Upper lobe of left lung (tissue), 6 donors: ENCODE measurements around the gene ZNF605. TPM values are rescaled to one million over a fixed set of nuclear protein-coding genes. Genes with fewer than 3 reads are reported as not detected.

Experiments used
- ATAC-seq, 2 donors: fragments of 200-7000 bp; cut with Tn5 transposase; one replicate each; pipeline ENCODE4 v1.9.1; 2022; ENCODE audit warnings: mild to moderate bottlenecking in 2 of 2, moderate library complexity in 2 of 2; ENCODE audit not compliant: low FRiP score in 2 of 2
- DNase-seq, 2 donors: peaks; one replicate each; pipeline ENCODE4 v3.0.0-alpha.2; 2019 to 2020
- H3K27ac ChIP-seq, 4 donors: fragments of 200-600 bp; sonication (generic); one replicate each; pipeline ENCODE4 v1.5.1; 2016 to 2019
- H3K27me3 ChIP-seq, 4 donors: fragments of 200-600 bp; sonication (generic); one replicate each; pipeline ENCODE4 v1.5.1; 2017 to 2019
- H3K36me3 ChIP-seq, 4 donors: fragments of 200-600 bp; sonication (generic); one replicate each; pipeline ENCODE4 v1.5.1; 2016 to 2019
- H3K4me1 ChIP-seq, 4 donors: fragments of 200-600 bp; sonication (generic); one replicate each; pipeline ENCODE4 v1.5.1; 2018 to 2019
- H3K4me3 ChIP-seq, 4 donors: fragments of 200-600 bp; sonication (generic); one replicate each; pipeline ENCODE4 v1.5.1; 2017 to 2019; ENCODE audit warnings: mild to moderate bottlenecking in 2 of 4, moderate library complexity in 1 of 4
- H3K9me3 ChIP-seq, 4 donors: fragments of 200-600 bp; sonication (generic); one replicate each; pipeline ENCODE4 v1.5.1; 2018 to 2019
- CTCF ChIP-seq, 6 experiments: fragments of 450-650 bp in 4 of 6; fragments of 200-600 bp in 2 of 6; sonication (generic) in 2 of 6; IDR thresholded peaks; one replicate each; pipeline ENCODE4 v1.5.1; 2016 to 2019; ENCODE audit warnings: antibody characterized with exemption in 6 of 6
- EP300 ChIP-seq, 4 donors: sonication (generic); formaldehyde crosslinking; IDR thresholded peaks; one replicate each; pipeline ENCODE4 v1.5.1; 2017; ENCODE audit warnings: antibody characterized with exemption in 4 of 4, control low read depth in 2 of 4
- POLR2A ChIP-seq, 4 donors: fragments of 450-650 bp; IDR thresholded peaks; one replicate each; pipeline ENCODE4 v1.5.1; 2016 to 2017; ENCODE audit warnings: antibody characterized with exemption in 4 of 4, mild to moderate bottlenecking in 2 of 4
- POLR2AphosphoS5 ChIP-seq, 2 donors: sonication (generic); formaldehyde crosslinking; IDR thresholded peaks; one replicate each; pipeline ENCODE4 v1.5.1; 2017; ENCODE audit warnings: antibody characterized with exemption in 2 of 2
- WGBS, 2 donors: methylation state at CpG; one replicate each; pipeline ENCODE4 v1.1.5; 2017 to 2018; 5-methylcytosine and 5-hydroxymethylcytosine counted together
- small RNA-seq, 4 donors: library from RNA; depleted of rRNA; stranded (forward); fragments of <200 nt; gene quantifications; one replicate each; pipeline ENCODE3, GENCODE V24; 2016
- total RNA-seq, 6 donors: library from RNA; depleted of rRNA in 4 of 6; stranded (reverse); fragments of >200 nt in 4 of 6; gene quantifications; one replicate each; pipeline versions ENCODE4 v1.1.0 to v1.2.1, GENCODE V29; 2016 to 2021
- donor health status: DM: no; HTN: no; CAD: no; lungs with moderate emphysema.
- donor health status: DM: no; HTN: yes; CAD: no; lungs with severe emphysema.

The ZNF605 gene
- total RNA-seq, 6 donors from 2014 or later: 6.5 to 24.1 (median 9.4) TPM

DNA sequence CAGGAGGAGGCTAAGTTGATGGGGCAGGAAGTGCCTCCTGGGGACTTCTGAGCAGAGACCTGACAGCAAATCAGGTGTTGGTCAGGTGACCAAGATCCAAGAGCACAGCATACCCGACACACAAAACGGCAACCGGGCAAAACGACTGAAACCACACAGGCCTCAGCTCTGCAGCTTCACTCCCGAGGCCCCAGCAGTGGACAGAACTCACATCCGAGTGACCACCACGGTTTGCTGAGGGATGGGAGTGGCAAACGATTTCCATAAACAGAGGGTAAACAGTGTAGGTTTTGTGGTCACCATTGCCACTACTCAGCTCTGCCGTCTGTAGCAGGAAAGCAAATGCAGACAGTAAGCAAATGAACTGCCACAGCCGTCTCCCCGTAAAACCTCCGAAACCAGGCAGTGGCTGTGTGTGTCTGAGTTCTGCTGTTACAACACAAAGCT, 83.1 kb downstream of the ZNF605 start:
- Histone ChIP-seq H3K4me1 (no peaks in the 10 kb centered on the region), H3K4me3 (no peak overlapping the region), H3K36me3 (peaks cover 32 to 97% (median 81%) of the 10 kb centered on the region in 4 donors), H3K27ac (no peak overlapping the region), H3K9me3 (no peaks in the 10 kb centered on the region), H3K27me3 (no peaks in the 10 kb centered on the region)
- 87 to 90% methylated on average over 10 to 12 of the region's 12 CpGs for WGBS, 2 donors
- DNase-seq: no peak
- TF ChIP-seq CTCF (IDR thresholded peaks at IDR 0.05) (no peak), POLR2A (IDR thresholded peaks at IDR 0.05) (no peak), EP300 (IDR thresholded peaks at IDR 0.05) (no peak), POLR2AphosphoS5 (IDR thresholded peaks at IDR 0.05) (no peak)
- no peak for ATAC-seq

DNA sequence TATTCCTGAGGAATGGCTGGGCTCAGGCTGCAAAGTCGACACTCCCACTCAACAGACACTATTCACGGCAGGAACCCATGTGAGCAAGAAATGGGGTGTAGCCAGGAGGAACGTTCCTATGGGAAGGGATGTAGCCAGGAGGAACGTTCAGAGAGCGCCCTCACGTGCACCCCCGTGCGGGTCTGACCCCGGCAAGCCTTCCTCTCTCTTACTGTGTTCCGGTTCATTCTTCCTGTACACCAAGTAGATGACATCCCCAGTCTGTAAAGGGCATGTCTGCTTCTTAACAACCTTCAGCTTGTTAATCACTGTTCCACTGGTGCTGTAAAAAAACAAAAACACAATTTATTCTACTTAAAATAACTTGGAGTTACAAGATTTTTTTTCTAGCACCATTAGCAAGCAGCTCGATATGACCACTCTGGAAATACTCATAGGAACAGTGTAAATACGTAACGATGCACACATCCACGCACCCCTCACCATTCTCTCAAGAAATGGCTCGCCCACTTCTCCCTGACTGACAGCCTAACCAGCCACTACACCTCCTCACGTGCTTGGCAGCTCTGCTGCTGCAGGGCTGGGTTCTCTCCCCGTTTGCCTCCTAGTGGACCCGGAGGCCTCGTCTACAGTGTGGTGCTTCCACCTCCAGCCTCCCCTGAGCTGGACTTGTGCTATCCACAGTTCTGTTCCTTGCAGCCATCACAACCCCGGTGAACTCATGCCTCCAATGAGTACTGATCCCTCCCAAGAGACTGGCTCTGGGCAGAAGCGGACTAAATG, 83.8 kb downstream of the ZNF605 start:
- H3K36me3 ChIP-seq: peaks cover 34 to 97% (median 83%) of the 10 kb centered on the region in 4 donors
- DNase-seq: no peak
- no peak for TF ChIP-seq CTCF (IDR thresholded peaks at IDR 0.05)
- no peak for TF ChIP-seq EP300 (IDR thresholded peaks at IDR 0.05)
- TF ChIP-seq POLR2AphosphoS5 (IDR thresholded peaks at IDR 0.05): no peak
- TF ChIP-seq POLR2A (IDR thresholded peaks at IDR 0.05): no peak
- no peak overlapping the region for H3K27ac ChIP-seq
- no peak overlapping the region for H3K4me3 ChIP-seq
- no peaks in the 10 kb centered on the region for H3K4me1 ChIP-seq
- no peaks in the 10 kb centered on the region for H3K9me3 ChIP-seq
- H3K27me3 ChIP-seq: no peaks in the 10 kb centered on the region
- peak in 1 of 2 donors; percentile 44 for ATAC-seq
- WGBS, 2 donors: 94 to 95% methylated on average over 19 to 21 of the region's 21 CpGs

DNA sequence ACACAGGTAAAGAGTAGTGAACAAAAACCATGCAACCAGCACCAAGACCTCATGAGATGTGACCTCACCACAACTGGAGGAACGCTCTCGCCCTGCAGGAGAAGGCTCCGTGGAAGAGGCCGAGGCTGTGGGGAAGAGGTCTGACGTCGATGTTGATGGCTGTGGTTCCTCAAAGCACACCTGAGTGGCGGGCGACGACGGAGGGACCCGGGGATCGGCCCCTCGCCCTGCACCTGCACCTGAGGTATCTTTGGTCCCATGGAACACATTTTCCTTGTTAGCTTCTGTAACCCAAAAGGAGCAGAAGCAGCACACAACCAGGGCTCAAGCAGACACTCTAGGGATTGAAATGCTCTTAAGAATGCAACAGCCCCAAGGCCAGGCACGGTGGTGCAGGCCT, 86.6 kb downstream of the ZNF605 start:
- no peaks in the 10 kb centered on the region for H3K9me3 ChIP-seq
- no peak overlapping the region for H3K4me3 ChIP-seq
- TF ChIP-seq EP300 (IDR thresholded peaks at IDR 0.05) (no peak), CTCF (IDR thresholded peaks at IDR 0.05) (no peak), POLR2A (IDR thresholded peaks at IDR 0.05) (no peak), POLR2AphosphoS5 (IDR thresholded peaks at IDR 0.05) (no peak)
- no peaks in the 10 kb centered on the region for H3K27me3 ChIP-seq
- no peak overlapping the region for H3K27ac ChIP-seq
- no peak for ATAC-seq
- DNase-seq: no peak
- peaks cover 28 to 95% (median 76%) of the 10 kb centered on the region in 4 donors for H3K36me3 ChIP-seq
- WGBS, 2 donors: 88 to 98% methylated on average over 9 to 14 of the region's 14 CpGs
- no peaks in the 10 kb centered on the region for H3K4me1 ChIP-seq

Small RNA genes within 50 kb of the gene (small RNA-seq; reads per million reads assigned to genes)
- gene RNU4ATAC12P: 0 reads per million in 4 donors

Other genes starting within 250 kb of the ZNF605 start
- 10 to 100 TPM; 16.8 to 38.6 (median 23.3) TPM for gene PGAM5, start 245.5 kb downstream of the ZNF605 start, total RNA-seq
- 100 to 1,000 TPM in 2 of 6 donors, 10 to 100 TPM in 4; 44.3 to 153 (median 78.0) TPM for gene ANKLE2, start 194.5 kb downstream of the ZNF605 start, total RNA-seq
- gene GOLGA3, start 127.4 kb downstream of the ZNF605 start, total RNA-seq: 100 to 1,000 TPM in 1 of 6 donors, 10 to 100 TPM in 5; 53.8 to 116 (median 77.9) TPM
- gene CHFR, start 68.7 kb downstream of the ZNF605 start, total RNA-seq: 100 to 1,000 TPM in 2 of 6 donors, 10 to 100 TPM in 4; 42.2 to 136 (median 50.5) TPM
- gene ZNF26, start 30.1 kb upstream of the ZNF605 start, total RNA-seq: 10 to 100 TPM in 5 of 6 donors, 1 to 10 TPM in 1; 8.9 to 17.6 (median 13.6) TPM
- gene ZNF84, start 81.2 kb upstream of the ZNF605 start, total RNA-seq: 10 to 100 TPM in 5 of 6 donors, 1 to 10 TPM in 1; 6.9 to 37.2 (median 18.3) TPM
- gene ZNF140, start 124.6 kb upstream of the ZNF605 start, total RNA-seq: 10 to 100 TPM in 5 of 6 donors, 1 to 10 TPM in 1; 3.9 to 15.2 (median 13.0) TPM
- 1 to 10 TPM; 1.1 to 5.2 (median 1.7) TPM for gene ZNF891, start 174.0 kb upstream of the ZNF605 start, total RNA-seq
- 10 to 100 TPM in 2 of 6 donors, 1 to 10 TPM in 4; 1.1 to 16.8 (median 7.7) TPM for gene ZNF10, start 174.3 kb upstream of the ZNF605 start, total RNA-seq
- gene ZNF268, start 225.2 kb upstream of the ZNF605 start, total RNA-seq: 10 to 100 TPM; 15.5 to 37.7 (median 20.9) TPM